Measurements from ENCODE around the gene ATP6AP2. TPM values are rescaled to one million over a fixed set of nuclear protein-coding genes. Genes with fewer than 3 reads are reported as not detected.

The ATP6AP2 gene
- total RNA-seq, 1 experiment from 2014 or later = 62.0 TPM

DNA sequence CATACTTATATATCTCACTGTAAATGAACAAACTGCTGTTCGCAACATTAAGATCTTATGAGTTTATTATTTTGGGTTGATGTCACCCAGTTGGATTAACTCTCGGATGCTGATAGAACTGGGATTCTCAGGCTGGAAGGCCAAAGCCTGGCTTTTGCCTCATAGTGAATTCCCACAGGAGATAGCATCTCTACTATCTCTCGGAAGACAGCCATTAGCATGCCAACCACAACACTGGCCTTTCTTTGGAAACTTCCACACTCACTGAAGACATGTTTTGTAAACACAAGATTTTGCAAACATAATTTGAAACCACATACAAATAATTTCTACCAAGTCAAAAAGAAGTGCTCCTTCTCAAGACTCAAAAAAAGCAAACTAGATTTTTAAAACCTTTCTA, 4.5 kb upstream of the ATP6AP2 start:
- no peak for DNase-seq (ENCODE audit: low read depth, low spot score)
- BruUV-seq (replicated peaks) = no TSS peak
- Histone ChIP-seq H3K36me3 (ENCODE audit: control insufficient read depth in 1 of 2, insufficient read depth in 2 of 2, low read length in 2 of 2) (no peaks in the 10 kb centered on the region), H4K20me1 (ENCODE audit: insufficient read depth) (no peaks in the 10 kb centered on the region), H3K9me2 (ENCODE audit: insufficient read depth) (no peaks in the 10 kb centered on the region), H3K79me2 (ENCODE audit: insufficient read depth, low read length) (peaks cover under 1% of the 10 kb centered on the region; the same call in 1 of the 2 replicates), H3K4me1 (ENCODE audit: control insufficient read depth in 1 of 2, insufficient read depth in 2 of 2, low read length in 2 of 2) (peaks cover 0 to 5% of the 10 kb centered on the region in 2 experiments; a peak in 1 of 4 replicates), H3K4me2 (ENCODE audit: low read length) (no peak overlapping the region), H3K4me3 (replicated peaks in 1 of 2; ENCODE audit: low read depth in 1 of 2, low read length in 2 of 2) (no peak overlapping the region), H3K9me3 (ENCODE audit: control insufficient read depth in 1 of 2, insufficient read depth in 1 of 2, low read depth in 1 of 2, low read length in 2 of 2) (no peaks in the 10 kb centered on the region), H2AFZ (ENCODE audit: low read depth, low read length, poor library complexity, severe bottlenecking) (no peak overlapping the region), H3K9ac (ENCODE audit: low read length) (no peak overlapping the region), H3K27ac (ENCODE audit: low read depth, low read length) (no peak overlapping the region), H3K27me3 (ENCODE audit: insufficient read depth, low read length) (no peaks in the 10 kb centered on the region)
- ATAC-seq = no peak
- intact Hi-C loops (cut with micrococcal nuclease) = loop anchor here (10.0 kb wide), 1 partner anchor 219 kb away; no protein-coding TSS in a partner anchor
- ChIA-PET POLR2A (no interaction called here), RAD21 (ENCODE audit: low non-redundant PET in 1 of 2, low total read pairs in 2 of 2, uncharacterized antibody in 2 of 2, unreplicated experiment in 2 of 2) (no interaction called here), CTCF (no interaction called here)
- no peak for TF ChIP-seq POLR2A (IDR thresholded peaks at IDR 0.05; ENCODE audit: borderline replicate concordance, extremely low read depth, insufficient read depth, insufficient read length)
- TF ChIP-seq EZH2phosphoT487 (IDR thresholded peaks at IDR 0.05; ENCODE audit: borderline replicate concordance) = no peak
- TF ChIP-seq ZNF274 (IDR thresholded peaks at IDR 0.05; ENCODE audit: low read depth, low read length) = no peak
- TF ChIP-seq CBX3 (IDR thresholded peaks at IDR 0.05; ENCODE audit: low read depth) = no peak
- TF ChIP-seq, protein P1, sequence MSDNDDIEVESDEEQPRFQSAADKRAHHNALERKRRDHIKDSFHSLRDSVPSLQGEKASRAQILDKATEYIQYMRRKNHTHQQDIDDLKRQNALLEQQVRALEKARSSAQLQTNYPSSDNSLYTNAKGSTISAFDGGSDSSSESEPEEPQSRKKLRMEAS (IDR thresholded peaks at IDR 0.05) = no peak
- TF ChIP-seq SRF (IDR thresholded peaks at IDR 0.05; ENCODE audit: low read depth) = no peak
- TF ChIP-seq FOSL1 (IDR thresholded peaks at IDR 0.05; ENCODE audit: low read depth) = no peak
- no peak for TF ChIP-seq EZH2 (IDR thresholded peaks at IDR 0.05)
- no peak for TF ChIP-seq TCF7L2 (IDR thresholded peaks at IDR 0.05; ENCODE audit: borderline replicate concordance, extremely low read depth, insufficient read depth, insufficient read length)

DNA sequence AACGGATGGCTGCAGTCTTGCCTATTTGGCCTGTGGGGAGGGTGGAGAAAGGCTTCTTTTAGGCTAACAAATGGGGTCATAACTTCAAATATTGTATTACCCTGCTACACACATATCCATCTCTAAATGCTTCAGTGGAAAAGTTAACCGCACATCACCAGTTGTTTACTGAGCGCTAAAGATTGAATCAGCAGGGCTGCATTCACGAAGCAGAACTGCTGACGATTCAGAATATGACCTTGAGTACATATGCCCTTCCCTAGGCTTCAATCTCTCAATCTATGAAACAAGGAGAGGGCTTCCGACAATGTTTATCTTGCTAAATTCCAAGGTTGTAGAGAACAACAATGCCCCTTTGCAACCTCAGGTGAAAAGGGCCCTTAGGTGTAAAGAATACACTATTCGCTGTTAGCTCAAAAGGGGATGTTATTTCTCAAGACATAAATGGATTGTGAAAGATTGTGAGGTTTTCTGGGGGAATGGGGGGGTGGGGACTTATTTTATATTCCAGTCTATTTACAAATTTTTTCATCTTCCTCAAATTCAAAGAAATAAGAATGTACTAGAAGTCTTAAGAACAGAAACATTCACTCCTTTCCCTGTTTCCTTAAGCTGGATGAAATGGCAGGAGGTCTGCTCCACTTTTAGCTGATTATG, 2.6 kb upstream of the ATP6AP2 start:
- no peaks in the 10 kb centered on the region for H3K9me2 ChIP-seq (ENCODE audit: insufficient read depth)
- peaks cover 8% of the 10 kb centered on the region for H3K79me2 ChIP-seq (ENCODE audit: insufficient read depth, low read length)
- peaks cover 0 to 11% of the 10 kb centered on the region in 2 experiments; a peak in 2 of 4 replicates for H3K4me1 ChIP-seq (ENCODE audit: control insufficient read depth in 1 of 2, insufficient read depth in 2 of 2, low read length in 2 of 2)
- H3K9ac ChIP-seq (ENCODE audit: low read length) = no peak overlapping the region
- H3K27me3 ChIP-seq (ENCODE audit: insufficient read depth, low read length) = no peaks in the 10 kb centered on the region
- DNase-seq (ENCODE audit: low read depth, low spot score) (no peak), ATAC-seq (no peak)
- POLR2A ChIA-PET = no interaction called here
- TF ChIP-seq FOSL1 (IDR thresholded peaks at IDR 0.05; ENCODE audit: low read depth) (no peak), POLR2AphosphoS5 (IDR thresholded peaks at IDR 0.05; ENCODE audit: low read depth, low read length) (no peak), EZH2phosphoT487 (IDR thresholded peaks at IDR 0.05; ENCODE audit: borderline replicate concordance) (no peak), CEBPB (IDR thresholded peaks at IDR 0.05; ENCODE audit: low read depth) (no peak)
- RAD21 ChIA-PET (ENCODE audit: low non-redundant PET in 1 of 2, low total read pairs in 2 of 2, uncharacterized antibody in 2 of 2, unreplicated experiment in 2 of 2) = no interaction called here
- H4K20me1 ChIP-seq (ENCODE audit: insufficient read depth) = no peaks in the 10 kb centered on the region
- H3K9me3 ChIP-seq (ENCODE audit: control insufficient read depth in 1 of 2, insufficient read depth in 1 of 2, low read depth in 1 of 2, low read length in 2 of 2) = no peaks in the 10 kb centered on the region
- intact Hi-C loops (cut with micrococcal nuclease) = loop anchor here (10.0 kb wide), 1 partner anchor 217 kb away; no protein-coding TSS in a partner anchor
- H3K27ac ChIP-seq (ENCODE audit: low read depth, low read length) = no peak overlapping the region
- H2AFZ ChIP-seq (ENCODE audit: low read depth, low read length, poor library complexity, severe bottlenecking) = no peak overlapping the region
- no peaks in the 10 kb centered on the region for H3K36me3 ChIP-seq (ENCODE audit: control insufficient read depth in 1 of 2, insufficient read depth in 2 of 2, low read length in 2 of 2)
- CTCF ChIA-PET = interaction anchor here (0.7 kb wide), 1 partner anchor 89 kb away, joined by 6 read pairs; no protein-coding TSS in a partner anchor
- H3K4me2 ChIP-seq (ENCODE audit: low read length) = no peak overlapping the region
- BruUV-seq (replicated peaks) = no TSS peak
- H3K4me3 ChIP-seq (replicated peaks in 1 of 2; ENCODE audit: low read depth in 1 of 2, low read length in 2 of 2) = no peak overlapping the region

Measured in HCT116 (cell line).